ENCODE measurements around the gene FBXO44. TPM values are rescaled to one million over a fixed set of nuclear protein-coding genes. Genes with fewer than 3 reads are reported as not detected.

Gene FBXO44
- total and polyA plus RNA-seq, 10 of the 15 experiments (the other 5 are each of a cell fraction or from before 2014, with no cell fraction given): 0.77 to 22.4 (median 8.2) TPM

DNA sequence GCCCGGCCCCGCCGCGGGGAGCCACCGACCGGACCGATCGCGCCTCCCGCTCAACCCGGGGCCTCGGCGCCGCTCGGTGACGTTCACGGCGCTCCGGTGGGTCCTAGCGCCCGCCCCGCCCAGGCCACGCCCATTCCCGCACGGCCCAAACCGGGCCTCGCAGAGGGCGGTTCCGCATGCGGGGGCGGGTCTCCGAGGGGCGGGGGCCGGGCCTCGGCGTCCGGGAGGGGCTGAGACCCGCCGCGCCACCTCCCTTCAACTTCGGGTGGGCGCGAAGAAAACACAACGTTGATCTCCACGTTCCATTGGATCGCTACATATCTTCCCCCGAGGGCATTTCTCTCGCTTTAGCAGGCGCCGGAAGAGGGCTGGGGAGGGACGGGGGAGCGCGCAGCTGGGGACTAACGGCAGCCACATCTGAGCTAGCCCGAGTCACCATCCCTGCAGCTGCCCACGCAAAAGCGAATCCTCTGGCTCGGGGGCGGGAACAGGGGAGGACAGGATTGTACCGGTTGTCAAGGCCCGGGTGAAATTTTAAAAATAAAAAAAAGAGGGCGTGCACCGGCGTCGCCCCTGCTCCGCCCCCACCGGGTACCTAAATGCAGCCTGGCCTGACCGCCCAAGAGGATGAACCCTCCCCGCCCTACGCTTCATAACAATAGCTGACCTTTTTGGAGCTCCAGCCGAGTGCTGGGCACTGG, 26.5 kb downstream of the FBXO44 start, which contains the start of gene MAD2L2 (continued):
- TF ChIP-seq, protein P1, sequence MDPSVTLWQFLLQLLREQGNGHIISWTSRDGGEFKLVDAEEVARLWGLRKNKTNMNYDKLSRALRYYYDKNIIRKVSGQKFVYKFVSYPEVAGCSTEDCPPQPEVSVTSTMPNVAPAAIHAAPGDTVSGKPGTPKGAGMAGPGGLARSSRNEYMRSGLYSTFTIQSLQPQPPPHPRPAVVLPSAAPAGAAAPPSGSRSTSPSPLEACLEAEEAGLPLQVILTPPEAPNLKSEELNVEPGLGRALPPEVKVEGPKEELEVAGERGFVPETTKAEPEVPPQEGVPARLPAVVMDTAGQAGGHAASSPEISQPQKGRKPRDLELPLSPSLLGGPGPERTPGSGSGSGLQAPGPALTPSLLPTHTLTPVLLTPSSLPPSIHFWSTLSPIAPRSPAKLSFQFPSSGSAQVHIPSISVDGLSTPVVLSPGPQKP (IDR thresholded peaks at IDR 0.05; ENCODE audit: low read depth, low read length): peak; percentile 23; the same call in 1 of the 2 replicates
- TF ChIP-seq CREB1 (IDR thresholded peaks at IDR 0.05; ENCODE audit: low read depth): peak; percentile 95
- no peak for TF ChIP-seq HDAC6 (IDR thresholded peaks at IDR 0.05; ENCODE audit: unreplicated experiment)
- no peak for TF ChIP-seq SREBF1 (IDR thresholded peaks at IDR 0.05; ENCODE audit: low read length)
- TF ChIP-seq, protein P2, sequence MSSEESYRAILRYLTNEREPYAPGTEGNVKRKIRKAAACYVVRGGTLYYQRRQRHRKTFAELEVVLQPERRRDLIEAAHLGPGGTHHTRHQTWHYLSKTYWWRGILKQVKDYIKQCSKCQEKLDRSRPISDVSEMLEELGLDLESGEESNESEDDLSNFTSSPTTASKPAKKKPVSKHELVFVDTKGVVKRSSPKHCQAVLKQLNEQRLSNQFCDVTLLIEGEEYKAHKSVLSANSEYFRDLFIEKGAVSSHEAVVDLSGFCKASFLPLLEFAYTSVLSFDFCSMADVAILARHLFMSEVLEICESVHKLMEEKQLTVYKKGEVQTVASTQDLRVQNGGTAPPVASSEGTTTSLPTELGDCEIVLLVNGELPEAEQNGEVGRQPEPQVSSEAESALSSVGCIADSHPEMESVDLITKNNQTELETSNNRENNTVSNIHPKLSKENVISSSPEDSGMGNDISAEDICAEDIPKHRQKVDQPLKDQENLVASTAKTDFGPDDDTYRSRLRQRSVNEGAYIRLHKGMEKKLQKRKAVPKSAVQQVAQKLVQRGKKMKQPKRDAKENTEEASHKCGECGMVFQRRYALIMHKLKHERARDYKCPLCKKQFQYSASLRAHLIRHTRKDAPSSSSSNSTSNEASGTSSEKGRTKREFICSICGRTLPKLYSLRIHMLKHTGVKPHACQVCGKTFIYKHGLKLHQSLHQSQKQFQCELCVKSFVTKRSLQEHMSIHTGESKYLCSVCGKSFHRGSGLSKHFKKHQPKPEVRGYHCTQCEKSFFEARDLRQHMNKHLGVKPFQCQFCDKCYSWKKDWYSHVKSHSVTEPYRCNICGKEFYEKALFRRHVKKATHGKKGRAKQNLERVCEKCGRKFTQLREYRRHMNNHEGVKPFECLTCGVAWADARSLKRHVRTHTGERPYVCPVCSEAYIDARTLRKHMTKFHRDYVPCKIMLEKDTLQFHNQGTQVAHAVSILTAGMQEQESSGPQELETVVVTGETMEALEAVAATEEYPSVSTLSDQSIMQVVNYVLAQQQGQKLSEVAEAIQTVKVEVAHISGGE (CRISPR knock-in tag; IDR thresholded peaks at IDR 0.05): no peak
- no peak for TF ChIP-seq CBX5 (IDR thresholded peaks at IDR 0.05; ENCODE audit: low read depth)
- TF ChIP-seq CREM (IDR thresholded peaks at IDR 0.05; ENCODE audit: low read depth): peak; percentile 96
- no peak for TF ChIP-seq KAT2A (conservative IDR thresholded peaks at IDR 0.05; ENCODE audit: control insufficient read depth, low read depth, low read length)
- no peak for TF ChIP-seq ESRRA (IDR thresholded peaks at IDR 0.05; ENCODE audit: low read length)
- no peak for TF ChIP-seq TCF3 (IDR thresholded peaks at IDR 0.05; ENCODE audit: borderline replicate concordance, insufficient read depth, low read depth, low read length)
- TF ChIP-seq, protein P3, sequence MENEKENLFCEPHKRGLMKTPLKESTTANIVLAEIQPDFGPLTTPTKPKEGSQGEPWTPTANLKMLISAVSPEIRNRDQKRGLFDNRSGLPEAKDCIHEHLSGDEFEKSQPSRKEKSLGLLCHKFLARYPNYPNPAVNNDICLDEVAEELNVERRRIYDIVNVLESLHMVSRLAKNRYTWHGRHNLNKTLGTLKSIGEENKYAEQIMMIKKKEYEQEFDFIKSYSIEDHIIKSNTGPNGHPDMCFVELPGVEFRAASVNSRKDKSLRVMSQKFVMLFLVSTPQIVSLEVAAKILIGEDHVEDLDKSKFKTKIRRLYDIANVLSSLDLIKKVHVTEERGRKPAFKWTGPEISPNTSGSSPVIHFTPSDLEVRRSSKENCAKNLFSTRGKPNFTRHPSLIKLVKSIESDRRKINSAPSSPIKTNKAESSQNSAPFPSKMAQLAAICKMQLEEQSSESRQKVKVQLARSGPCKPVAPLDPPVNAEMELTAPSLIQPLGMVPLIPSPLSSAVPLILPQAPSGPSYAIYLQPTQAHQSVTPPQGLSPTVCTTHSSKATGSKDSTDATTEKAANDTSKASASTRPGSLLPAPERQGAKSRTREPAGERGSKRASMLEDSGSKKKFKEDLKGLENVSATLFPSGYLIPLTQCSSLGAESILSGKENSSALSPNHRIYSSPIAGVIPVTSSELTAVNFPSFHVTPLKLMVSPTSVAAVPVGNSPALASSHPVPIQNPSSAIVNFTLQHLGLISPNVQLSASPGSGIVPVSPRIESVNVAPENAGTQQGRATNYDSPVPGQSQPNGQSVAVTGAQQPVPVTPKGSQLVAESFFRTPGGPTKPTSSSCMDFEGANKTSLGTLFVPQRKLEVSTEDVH (IDR thresholded peaks at IDR 0.05; ENCODE audit: low read depth, partially characterized antibody): no peak
- TF ChIP-seq NRF1 (conservative IDR thresholded peaks at IDR 0.05; ENCODE audit: low read depth, low read length): no peak
- peak; percentile 17 for TF ChIP-seq SIX5 (IDR thresholded peaks at IDR 0.05; ENCODE audit: low read depth, low read length, severe bottlenecking)
- TF ChIP-seq LARP7 (IDR thresholded peaks at IDR 0.05): 0 out of 2 replicates have a peak, but pooled peaks have one; percentile 34
- peak; percentile 88 for TF ChIP-seq POLR2A (IDR thresholded peaks at IDR 0.05; ENCODE audit: low read depth, low read length)
- TF ChIP-seq ETV6 (conservative IDR thresholded peaks at IDR 0.05 in 1 of 2, IDR thresholded peaks at IDR 0.05 in 1 of 2; ENCODE audit: borderline replicate concordance in 1 of 2, low read depth in 1 of 2): no peak
- TF ChIP-seq IKZF1 (conservative IDR thresholded peaks at IDR 0.05): peak; percentile 56
- TF ChIP-seq MEF2B (IDR thresholded peaks at IDR 0.05; ENCODE audit: partially characterized antibody, poor library complexity, severe bottlenecking): peak; percentile 11
- peak; percentile 82 to 93 for TF ChIP-seq SRF (IDR thresholded peaks at IDR 0.05; ENCODE audit: low read depth in 2 of 2, low read length in 2 of 2)
- no peak for TF ChIP-seq RELA (IDR thresholded peaks at IDR 0.05; ENCODE audit: borderline replicate concordance, partially characterized antibody)
- TF ChIP-seq BACH1 (IDR thresholded peaks at IDR 0.05; ENCODE audit: borderline replicate concordance): peak; percentile 65; the same call in 1 of the 2 replicates

Data from GM12878 (cell line).